ENCODE data around the gene FAM168A.

Gene FAM168A

GRCh38 chr11:73367482-73368024 is 230.4 kb downstream of the FAM168A start:
- no peak for TF ChIP-seq CTCF (IDR thresholded peaks at IDR 0.05)
- peaks cover 26 to 30% of the 10 kb centered on the region in 2 experiments for H3K4me1 ChIP-seq (ENCODE audit: control insufficient read depth in 1 of 2, insufficient read depth in 1 of 2, low read depth in 1 of 2, low read length in 1 of 2)
- H3K27ac ChIP-seq = peak overlapping the region; percentile 73
- H3K9me3 ChIP-seq = no peaks in the 10 kb centered on the region
- no peak overlapping the region for H3K4me3 ChIP-seq (ENCODE audit: low read depth in 1 of 2, low read length in 1 of 2)
- no peaks in the 10 kb centered on the region for H3K27me3 ChIP-seq
- H3K36me3 ChIP-seq = peaks cover 19% of the 10 kb centered on the region

GRCh38 chr11:73366953-73367352 is 231.0 kb downstream of the FAM168A start:
- no peaks in the 10 kb centered on the region for H3K9me3 ChIP-seq
- peaks cover 20 to 24% of the 10 kb centered on the region in 2 experiments for H3K4me1 ChIP-seq (ENCODE audit: control insufficient read depth in 1 of 2, insufficient read depth in 1 of 2, low read depth in 1 of 2, low read length in 1 of 2)
- peak overlapping the region; percentile 73 for H3K27ac ChIP-seq
- peaks cover 25% of the 10 kb centered on the region for H3K36me3 ChIP-seq
- no peaks in the 10 kb centered on the region for H3K27me3 ChIP-seq
- TF ChIP-seq CTCF (IDR thresholded peaks at IDR 0.05) = no peak
- H3K4me3 ChIP-seq (ENCODE audit: low read depth in 1 of 2, low read length in 1 of 2) = no peak overlapping the region

GRCh38 chr11:73366265-73366610 is 231.7 kb downstream of the FAM168A start:
- Histone ChIP-seq H3K9me3 (no peaks in the 10 kb centered on the region), H3K4me3 (ENCODE audit: low read depth in 1 of 2, low read length in 1 of 2) (no peak overlapping the region), H3K27ac (peak overlapping the region; percentile 73), H3K27me3 (no peaks in the 10 kb centered on the region), H3K36me3 (peaks cover 29% of the 10 kb centered on the region), H3K4me1 (ENCODE audit: control insufficient read depth in 1 of 2, insufficient read depth in 1 of 2, low read depth in 1 of 2, low read length in 1 of 2) (peaks cover 18 to 19% of the 10 kb centered on the region in 2 experiments)
- TF ChIP-seq CTCF (IDR thresholded peaks at IDR 0.05) = no peak

GRCh38 chr11:73365352-73366264 is 232.3 kb downstream of the FAM168A start:
- Histone ChIP-seq H3K36me3 (peaks cover 36% of the 10 kb centered on the region), H3K9me3 (no peaks in the 10 kb centered on the region), H3K4me3 (ENCODE audit: low read depth in 1 of 2, low read length in 1 of 2) (no peak overlapping the region), H3K27me3 (no peaks in the 10 kb centered on the region), H3K27ac (peak overlapping the region; percentile 73), H3K4me1 (ENCODE audit: control insufficient read depth in 1 of 2, insufficient read depth in 1 of 2, low read depth in 1 of 2, low read length in 1 of 2) (peaks cover 18 to 19% of the 10 kb centered on the region in 2 experiments)
- no peak for TF ChIP-seq CTCF (IDR thresholded peaks at IDR 0.05)

GRCh38 chr11:73363147-73363546 is 234.8 kb downstream of the FAM168A start:
- Histone ChIP-seq H3K4me1 (ENCODE audit: control insufficient read depth in 1 of 2, insufficient read depth in 1 of 2, low read depth in 1 of 2, low read length in 1 of 2) (peaks cover 18 to 19% of the 10 kb centered on the region in 2 experiments), H3K36me3 (peaks cover 55% of the 10 kb centered on the region), H3K27ac (no peak overlapping the region), H3K9me3 (no peaks in the 10 kb centered on the region), H3K4me3 (ENCODE audit: low read depth in 1 of 2, low read length in 1 of 2) (no peak overlapping the region), H3K27me3 (no peaks in the 10 kb centered on the region)
- TF ChIP-seq CTCF (IDR thresholded peaks at IDR 0.05) = no peak
